NCI-H187 (cell line): ENCODE data around the gene RPS19BP1.
"Not testable (repeated sequence)": the region's sequence is repeated elsewhere in the genome, so short reads cannot be mapped to it uniquely, and the experiment has no call there.

ENCODE experiments used
- DNase-seq, 2 experiments: peaks; one replicate each; lab custom pipeline; 2025; lab: John Stamatoyannopoulos, UW

Gene RPS19BP1

DNA sequence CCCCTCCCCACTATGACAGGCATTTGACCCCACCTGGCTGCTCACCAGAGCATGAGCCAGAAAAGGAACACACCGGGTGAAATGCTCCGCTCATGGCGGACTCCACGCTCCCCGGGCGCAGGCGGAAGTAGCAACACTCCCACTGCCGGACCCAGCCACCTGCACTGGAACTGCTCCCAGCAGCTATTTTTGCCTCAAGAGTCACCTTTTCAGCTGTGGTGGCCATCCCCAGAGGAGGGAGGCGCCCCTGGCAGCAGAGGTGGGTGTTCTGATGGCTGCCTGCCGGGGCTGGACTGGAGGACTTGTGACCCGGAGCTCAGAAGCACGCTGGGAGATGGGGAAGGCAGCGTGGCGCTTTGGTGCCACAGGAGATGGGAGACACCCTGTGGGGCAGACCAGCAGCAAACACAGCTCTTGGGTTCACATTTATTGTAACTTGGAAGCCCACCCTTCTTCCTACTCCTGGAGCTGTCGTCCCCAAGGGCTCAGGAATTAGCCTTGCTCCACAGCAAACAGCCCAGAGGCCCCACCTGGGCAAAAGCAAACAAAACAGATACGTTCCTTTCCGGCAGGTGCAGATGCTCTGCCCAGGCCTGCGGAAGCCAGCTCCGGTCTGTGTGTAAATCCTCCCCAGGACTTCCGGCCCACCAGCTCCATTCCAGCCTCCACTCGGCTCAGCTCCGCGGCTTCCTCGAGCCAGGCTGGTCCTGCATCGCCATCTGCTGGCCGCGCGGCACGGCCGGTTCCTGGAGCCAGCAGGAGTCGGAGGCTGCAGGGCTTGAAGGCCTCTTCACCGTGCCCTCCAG lies 3.7 kb downstream of the RPS19BP1 start:
- peak; percentile 63 to 89 for DNase-seq

DNA sequence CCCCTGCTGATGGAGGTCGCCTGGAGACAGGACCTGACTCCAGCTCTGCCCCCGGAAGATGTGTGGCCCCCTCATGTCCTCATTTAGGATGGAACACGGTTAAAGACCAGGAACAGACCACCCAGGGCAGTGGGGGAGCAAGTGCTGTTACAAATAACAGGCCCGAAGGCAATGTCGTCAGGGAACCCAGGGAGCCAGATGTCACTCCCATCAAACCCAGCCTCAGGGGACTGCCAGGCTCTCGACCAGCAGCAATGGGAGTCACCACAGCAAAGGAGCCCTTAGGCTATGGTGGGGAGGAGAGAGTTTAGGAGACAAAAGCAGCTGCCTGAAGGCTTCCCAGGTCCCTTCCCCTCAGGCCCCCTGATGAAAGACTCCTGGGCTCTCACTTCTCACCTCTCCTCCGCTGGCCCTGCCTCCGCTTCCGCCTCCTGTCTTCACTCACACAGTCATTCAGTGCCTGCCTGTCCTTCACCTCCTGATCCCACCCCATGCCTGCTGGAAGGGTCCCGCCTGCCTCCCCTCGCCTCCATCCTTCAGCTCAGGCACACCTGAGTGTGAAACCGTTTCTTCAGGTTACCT lies 4.4 kb downstream of the RPS19BP1 start:
- DNase-seq: no peak

DNA sequence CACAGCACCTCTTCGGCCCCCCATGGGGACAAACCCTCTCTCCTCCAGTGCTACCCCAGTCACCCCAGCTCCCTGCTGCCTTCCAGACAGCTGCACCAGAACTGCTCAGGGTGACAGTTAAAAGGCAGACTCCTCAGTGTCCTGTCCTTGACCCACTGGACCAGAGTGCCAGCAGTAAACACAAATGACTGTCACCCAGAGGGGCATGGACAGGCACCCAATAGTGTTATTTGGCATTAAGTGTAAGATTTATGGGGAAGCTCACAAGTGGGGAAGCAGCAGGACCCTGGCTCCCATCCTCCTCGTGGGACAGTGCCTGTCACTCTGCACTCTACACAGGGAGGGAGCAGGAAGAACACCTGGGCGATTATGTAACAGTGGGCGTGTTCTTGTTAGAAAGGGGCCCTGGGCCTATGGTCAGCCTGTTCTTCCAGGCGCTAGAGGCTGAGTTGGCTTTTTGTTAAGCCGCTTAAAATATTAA lies 5.0 kb downstream of the RPS19BP1 start:
- DNase-seq: no peak

DNA sequence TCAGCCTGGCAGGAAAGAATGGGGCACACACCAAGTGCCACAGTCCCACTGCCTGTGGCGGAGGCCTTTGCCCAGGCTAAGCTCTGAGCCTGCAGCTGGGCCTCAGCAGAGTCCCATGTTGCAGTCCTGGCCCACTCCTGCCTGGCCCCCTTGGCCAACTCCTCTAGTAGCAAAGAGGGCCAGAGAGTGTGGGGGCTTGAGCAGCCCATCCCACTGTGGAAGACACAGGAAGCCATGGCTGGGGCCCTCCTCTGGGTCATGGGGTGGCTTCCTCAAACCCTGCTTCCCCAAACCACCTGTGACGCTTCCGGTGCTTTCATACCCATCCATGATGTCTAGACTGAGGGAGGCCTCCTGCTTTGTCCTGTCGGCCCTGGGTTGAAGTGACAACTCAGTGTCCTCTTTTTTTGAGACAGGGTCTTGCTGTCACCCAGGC lies 5.8 kb downstream of the RPS19BP1 start:
- DNase-seq: no peak

DNA sequence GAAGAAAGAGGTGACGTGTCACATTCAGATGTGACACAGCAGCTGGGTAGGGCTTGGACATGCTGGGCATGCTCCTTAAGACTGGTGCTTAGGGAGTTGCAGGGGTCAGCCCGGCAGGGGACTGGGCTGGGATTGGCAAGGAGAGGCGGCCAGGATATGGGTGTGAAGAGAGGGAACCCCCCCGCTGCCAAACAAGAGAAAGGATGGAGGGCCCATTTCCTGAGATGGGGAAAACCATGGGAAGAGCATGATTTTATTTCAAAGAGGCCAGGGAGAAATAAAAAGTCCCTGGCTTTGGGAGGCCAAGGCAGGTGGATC lies 6.9 kb downstream of the RPS19BP1 start:
- no peak for DNase-seq

DNA sequence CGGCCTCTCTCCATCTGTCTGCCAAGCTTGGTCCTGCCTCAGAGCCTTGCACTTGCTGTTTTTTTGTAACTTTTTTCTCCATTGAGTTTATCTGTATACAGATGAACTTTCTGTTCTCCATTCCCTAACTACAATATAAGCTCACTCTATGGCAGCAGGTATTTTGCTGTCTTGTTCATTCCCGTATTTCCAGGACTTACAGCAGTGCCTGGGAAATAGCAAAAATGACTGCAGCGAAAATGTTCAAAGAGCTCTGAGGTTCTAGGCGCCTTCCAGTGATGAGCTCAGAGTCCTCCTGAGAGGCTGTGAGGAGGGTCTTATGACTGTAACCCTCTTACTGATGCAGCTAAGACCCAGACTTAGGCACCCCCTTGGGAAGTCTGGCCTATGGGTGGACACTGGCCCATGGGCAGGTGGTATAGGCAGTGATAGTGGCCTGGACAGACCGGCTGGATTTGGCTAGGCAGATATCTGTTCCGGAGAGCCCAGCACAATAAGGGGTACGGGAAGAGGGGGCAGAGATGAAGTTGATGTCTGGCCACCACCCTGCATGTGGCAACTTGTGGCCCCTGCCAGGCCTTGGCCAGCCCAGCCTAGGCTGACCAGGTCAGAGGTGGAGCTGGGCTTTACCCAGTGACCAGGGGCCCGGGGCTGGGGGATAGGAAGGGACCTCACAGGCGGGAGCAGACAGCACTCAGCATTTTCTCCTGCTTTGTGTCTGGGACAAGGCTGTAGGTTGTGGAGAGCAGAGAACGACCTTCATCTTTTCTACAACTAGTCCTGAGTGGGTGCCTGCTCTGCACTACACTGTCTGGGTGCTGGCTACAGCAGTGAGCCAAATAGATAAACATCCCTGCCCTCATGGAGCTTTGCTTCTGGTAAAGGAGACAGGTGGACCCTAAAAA lies 7.5 kb downstream of the RPS19BP1 start:
- DNase-seq: no peak

DNA sequence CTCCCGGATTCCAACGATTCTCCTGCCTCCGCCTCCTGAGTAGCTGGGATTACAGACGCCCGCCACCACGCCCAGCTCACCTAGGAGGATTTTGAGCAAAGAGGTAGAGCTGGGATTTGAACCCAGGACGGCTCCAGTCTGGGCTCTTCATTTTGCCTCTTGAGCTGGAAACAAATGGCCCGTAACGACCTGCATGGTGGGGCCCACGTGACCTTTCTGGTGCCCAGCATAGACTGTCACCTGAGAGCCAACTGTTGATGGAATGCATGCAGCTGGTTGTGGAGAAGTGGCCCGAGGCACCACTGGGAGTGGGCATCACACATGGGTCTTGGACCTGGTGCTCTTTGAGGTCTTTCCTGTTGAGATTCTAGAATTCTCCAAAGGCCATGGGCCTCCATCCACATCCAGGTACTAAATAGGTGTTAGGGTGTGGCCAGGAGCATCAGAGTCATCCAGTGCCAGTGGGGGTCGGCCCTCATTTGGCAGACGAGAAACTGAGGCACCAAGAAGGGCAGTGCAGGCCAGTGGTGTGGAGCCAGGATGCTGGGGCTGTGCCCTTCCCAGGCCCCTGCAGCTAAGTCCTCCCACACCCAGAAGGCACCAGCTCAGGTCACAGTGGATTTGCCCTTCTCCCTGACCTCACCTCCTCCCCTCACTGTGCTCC lies 8.3 kb downstream of the RPS19BP1 start:
- DNase-seq: no peak

DNA sequence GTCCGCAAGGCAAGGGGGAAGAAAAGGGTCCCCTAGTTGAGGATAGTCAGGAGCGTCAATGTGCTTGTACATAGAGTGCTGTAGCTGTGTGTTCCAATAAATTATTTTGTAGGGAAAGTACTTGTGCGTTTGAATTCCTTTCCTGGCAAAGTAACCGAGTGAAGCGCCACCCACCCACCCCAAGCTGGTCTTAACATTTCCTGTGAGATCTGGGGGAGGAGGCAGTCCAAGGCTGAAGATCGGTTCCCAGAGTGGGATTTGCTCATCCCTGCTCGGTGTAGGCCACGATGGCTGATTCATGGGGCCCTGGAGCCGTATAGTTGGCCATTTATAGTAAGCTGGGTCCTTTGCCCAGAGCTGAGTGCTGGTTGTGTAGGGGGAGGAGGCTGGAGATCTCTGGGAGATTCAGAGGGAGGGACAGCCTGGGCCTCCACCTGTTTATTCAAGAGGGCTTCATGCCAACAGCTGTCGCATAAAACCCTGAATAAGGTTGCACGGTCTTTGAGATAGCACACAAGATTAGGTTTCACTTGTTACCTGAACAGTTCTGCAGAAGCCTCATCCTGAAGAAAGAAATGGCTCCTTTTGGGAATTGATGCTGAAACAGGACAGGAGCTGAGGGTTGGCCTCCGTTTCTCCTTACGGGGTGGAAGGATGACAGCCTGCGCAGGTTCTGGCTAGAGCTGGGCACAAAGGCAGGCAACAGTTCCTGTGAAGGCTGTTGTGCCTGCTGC lies 9.8 kb downstream of the RPS19BP1 start:
- DNase-seq: peak in 1 of 2 experiments; percentile 25

DNA sequence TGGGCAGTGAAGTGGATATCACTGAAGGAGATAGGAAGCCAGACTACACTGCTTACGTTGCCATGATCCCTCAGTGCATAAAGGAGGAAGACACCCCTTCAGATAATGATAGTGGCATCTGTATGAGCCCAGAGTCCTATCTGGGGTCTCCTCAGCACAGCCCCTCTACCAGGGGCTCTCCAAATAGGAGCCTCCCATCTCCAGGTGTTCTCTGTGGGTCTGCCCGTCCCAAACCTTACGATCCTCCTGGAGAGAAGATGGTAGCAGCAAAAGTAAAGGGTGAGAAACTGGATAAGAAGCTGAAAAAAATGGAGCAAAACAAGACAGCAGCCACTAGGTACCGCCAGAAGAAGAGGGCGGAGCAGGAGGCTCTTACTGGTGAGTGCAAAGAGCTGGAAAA lies 10.5 kb downstream of the RPS19BP1 start:
- not testable (repeated sequence) for DNase-seq

DNA sequence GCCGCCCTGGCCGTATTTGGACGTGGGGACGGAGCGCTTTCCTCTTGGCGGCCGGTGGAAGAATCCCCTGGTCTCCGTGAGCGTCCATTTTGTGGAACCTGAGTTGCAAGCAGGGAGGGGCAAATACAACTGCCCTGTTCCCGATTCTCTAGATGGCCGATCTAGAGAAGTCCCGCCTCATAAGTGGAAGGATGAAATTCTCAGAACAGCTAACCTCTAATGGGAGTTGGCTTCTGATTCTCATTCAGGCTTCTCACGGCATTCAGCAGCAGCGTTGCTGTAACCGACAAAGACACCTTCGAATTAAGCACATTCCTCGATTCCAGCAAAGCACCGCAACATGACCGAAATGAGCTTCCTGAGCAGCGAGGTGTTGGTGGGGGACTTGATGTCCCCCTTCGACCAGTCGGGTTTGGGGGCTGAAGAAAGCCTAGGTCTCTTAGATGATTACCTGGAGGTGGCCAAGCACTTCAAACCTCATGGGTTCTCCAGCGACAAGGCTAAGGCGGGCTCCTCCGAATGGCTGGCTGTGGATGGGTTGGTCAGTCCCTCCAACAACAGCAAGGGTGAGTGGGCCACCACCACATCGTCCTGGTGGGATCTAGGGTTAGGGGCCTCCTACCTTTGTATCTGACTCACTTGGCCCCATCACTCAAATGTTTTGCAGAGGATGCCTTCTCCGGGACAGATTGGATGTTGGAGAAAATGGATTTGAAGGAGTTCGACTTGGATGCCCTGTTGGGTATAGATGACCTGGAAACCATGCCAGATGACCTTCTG lies 11.3 kb downstream of the RPS19BP1 start:
- not testable (repeated sequence) for DNase-seq

DNA sequence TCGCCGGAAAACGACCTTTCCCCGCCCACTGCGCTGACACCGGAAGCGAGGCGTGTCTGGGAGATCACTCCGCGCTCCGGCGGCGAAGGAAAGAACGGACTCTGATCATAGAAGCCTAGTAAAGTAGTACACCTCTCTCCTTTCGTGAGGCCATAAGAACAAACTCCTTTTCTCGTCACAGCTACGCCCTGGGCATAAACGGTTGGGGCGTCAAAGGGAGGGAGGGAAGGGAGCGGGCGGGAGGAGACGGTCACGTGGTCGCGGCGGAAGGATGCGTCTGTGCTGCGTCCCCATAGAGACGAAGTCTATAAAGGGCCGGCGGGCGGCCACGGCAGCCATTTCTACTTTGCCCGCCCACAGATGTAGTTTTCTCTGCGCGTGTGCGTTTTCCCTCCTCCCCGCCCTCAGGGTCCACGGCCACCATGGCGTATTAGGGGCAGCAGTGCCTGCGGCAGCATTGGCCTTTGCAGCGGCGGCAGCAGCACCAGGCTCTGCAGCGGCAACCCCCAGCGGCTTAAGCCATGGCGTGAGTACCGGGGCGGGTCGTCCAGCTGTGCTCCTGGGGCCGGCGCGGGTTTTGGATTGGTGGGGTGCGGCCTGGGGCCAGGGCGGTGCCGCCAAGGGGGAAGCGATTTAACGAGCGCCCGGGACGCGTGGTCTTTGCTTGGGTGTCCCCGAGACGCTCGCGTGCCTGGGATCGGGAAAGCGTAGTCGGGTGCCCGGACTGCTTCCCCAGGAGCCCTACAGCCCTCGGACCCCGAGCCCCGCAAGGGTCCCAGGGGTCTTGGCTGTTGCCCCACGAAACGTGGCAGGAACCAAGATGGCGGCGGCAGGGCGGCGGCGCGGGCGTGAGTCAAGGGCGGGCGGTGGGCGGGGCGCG lies 12.1 kb downstream of the RPS19BP1 start, which contains the start of gene ATF4:
Gene ATF4, plus strand, starts transcription at position 337 of the 880 bp plus-strand sequence. CDS start 884 bp downstream, outside the sequence.
- DNase-seq: peak; percentile 65 to 97

DNA sequence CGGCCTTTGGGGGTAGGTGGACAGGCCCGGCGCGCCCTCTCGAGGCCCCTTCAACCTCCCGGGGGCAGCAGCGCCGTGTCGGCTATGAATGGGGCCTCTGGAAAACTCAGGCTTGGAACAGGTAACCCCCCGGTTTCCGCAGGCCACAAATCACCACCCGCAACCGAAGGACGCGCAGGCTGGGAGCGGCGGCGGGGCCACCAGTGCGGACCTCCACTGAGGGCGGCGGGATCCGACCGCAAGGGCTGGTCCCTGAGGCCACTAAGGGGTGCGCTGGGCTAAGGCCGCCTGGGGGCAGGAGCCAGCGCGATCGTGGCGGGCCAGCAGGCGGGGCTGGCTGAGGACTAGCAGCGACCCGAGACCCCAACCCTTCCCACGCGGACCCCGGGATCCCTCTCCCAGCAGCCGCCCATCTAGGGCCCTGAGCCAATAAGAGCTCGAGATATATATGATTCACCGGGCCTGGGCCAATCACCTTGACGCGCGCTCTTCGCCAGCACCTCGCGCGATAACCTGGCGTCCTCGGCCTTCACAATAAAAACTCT lies 12.8 kb downstream of the RPS19BP1 start:
- DNase-seq: peak in 1 of 2 experiments; percentile 92

DNA sequence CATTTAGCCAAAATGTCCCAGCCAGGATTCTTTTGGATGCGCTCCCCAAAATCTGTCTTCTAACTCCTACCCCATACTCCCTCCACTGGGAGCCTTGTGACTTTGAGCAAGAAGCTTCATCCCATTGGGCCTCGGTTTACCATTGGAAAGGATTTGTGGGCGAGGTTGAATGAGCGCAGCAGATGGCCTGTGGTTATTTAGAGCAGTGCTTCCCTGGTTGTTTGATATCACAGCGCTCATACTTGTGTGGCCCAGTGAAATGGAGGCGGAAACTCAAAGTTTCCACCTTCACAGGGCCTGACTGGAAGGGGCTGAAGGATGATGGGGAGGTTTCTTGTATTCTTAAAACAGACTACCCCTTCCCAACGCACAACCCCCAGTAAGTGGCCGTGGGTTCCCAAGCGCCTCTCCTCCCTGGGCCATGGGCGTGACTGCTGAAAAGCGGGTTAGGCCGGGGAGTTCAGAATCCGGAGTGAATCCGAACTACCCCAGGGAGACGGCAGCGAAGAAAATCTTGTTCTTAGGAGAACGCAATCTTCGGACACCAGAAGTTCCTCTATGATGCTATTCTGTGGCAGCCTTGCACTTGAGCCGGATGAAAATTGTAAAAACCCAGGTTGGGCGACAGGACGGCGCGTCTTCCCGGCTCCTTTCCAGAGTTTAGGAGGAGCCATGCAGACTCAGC lies 13.4 kb downstream of the RPS19BP1 start:
- DNase-seq: no peak

DNA sequence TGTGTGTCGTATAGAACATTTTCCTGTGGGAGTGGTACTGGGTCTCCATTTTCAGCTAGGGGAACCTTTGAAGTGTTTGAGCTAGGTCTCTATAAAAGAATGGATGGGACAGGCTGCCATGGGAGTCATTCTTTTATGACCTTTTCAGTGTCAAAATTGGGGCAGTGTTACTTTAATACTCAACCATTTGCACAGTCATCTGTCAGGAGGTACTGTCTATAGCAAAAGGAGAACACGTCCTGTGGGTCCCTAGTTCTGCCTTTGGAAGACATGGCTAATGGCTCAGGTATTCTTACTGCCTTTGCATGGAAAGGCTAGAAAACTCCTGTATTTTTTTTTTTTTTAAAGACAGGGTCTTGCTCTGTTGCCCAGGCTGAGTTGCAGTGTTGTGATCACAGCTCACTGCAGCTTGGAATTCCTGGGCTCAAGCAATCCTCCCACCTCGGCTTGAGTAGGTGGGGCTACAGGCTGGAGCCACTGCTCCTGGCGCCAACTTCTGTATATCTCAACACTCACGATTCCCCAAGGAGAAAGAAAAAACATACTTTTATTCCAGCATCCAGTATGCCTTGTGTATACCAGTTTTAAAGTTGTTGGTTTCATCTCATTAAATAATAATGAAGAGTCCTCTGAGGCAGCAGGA lies 14.3 kb downstream of the RPS19BP1 start:
- no peak for DNase-seq

DNA sequence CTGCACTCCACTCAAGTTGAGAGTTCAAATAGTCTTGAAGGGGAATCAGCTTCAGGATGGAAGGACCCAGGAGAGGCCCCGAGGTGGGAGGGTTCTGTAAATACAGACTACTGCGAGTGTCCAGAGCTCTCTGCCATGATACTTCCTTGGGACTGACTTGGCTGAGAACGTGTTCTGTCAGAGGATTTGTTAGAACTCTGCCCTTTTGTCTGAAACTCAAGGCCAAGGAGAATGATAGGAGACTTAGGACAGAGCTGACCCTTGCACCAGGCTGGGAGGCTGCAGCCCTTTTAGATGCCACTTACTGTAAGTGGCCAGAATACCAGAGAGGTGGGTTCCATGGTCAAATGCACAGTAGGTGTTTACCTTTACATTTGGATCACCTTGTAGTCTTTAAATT lies 15.1 kb downstream of the RPS19BP1 start:
- no peak for DNase-seq

DNA sequence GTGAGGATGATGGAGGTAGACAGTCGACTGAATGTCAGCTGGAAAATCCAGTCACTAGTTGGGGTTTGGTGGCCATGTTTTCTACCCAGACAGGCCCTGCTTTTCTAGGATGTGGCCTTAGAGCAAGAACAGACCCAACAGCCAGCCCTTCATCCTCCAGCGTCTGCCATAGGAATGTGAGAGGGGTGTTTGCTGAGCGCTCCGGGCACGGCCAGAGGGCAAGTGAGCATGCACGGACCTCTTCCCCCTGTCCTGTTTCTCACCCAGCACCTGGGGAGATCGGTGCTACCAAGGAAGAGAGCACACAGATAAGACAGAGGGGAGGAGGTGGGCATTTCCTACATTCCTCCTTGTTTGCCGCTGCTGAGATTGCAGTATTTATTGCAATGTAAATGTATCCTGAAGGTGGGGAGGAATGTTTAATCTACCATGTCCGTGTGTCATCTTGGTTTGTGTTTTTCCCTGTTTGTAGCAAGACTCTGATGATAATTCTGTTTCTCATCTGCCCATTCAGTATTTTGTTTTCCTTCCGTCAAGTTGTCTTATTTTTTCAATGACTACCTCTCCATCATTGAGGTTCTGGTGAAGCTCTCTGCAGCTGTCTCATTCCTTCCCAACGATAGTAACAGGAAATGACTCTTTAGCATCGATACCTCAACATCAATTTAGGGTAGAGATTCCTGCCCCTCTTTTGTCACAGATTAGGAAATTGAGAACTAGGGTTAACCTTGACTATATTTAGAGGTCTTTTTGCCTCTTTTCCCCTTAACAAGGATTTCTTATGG lies 17.1 kb downstream of the RPS19BP1 start:
- DNase-seq: no peak

DNA sequence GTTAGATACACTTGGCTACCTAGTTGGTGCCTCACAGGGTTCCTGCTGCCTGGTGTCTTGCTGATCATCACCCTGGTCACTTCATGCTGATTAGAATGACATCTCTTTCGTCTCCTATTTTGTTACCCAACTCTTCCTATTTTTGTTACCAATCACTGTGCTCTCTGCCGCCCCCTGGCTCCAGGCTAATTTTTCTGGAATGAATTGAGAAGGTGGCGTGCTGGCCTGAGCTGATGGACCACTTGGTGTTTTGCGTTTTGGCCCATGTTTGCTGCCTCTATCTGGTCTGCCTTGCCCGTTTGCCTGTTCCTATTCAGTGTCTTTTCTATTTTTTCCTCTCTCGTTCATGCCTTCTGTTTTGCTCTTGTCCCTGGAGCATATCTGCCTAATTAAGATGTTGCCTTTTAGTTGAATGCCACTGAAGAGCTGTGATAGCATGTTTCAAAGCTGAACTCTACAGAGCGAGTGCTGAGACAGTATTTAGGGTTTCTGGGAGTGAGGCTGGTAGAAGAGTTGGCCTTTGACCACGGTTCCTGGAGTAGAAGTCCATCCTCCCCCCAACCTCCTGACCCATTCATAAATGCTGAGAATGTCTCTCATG lies 18.1 kb downstream of the RPS19BP1 start:
- DNase-seq: no peak
